H1 (cell line): ENCODE measurements around the gene RALGAPA1. TPM values are rescaled to one million over a fixed set of nuclear protein-coding genes. Genes with fewer than 3 reads are reported as not detected.
A peak's percentile ranks its signal among the peaks of the same experiment; 100 is the strongest.

Experiments used
- CTCF ChIA-PET: fragments of 300-600 bp; sonication (Branson Sonifier 250); formaldehyde crosslinking; loops from one replicate; lab custom pipeline; 2021; ENCODE audit not compliant: partially characterized antibody; lab: Charles Lee
- POLR2A ChIA-PET: fragments of 300-600 bp; sonication (Branson Sonifier 250); formaldehyde crosslinking; loops from one replicate; lab custom pipeline; 2021; ENCODE audit warnings: inconsistent platforms; ENCODE audit not compliant: partially characterized antibody; lab: Charles Lee
- DNase-seq, 2 experiments: peaks; one replicate each; pipeline versions ENCODE4 v3.0.0 to v3.0.0-alpha.2; 2010 to 2022; ENCODE audit warnings: low spot score in 2 of 2, low read depth in 1 of 2, mixed read lengths in 1 of 2
- FAIRE-seq: peaks from 2 replicates; lab custom pipeline; 2011; peaks lifted over from hg19 to GRCh38; lab: Jason Lieb, UNC
- H2AFZ ChIP-seq: 2 replicates; pipeline ENCODE4 v1.8.1; 2012; ENCODE audit warnings: low read length, inconsistent platforms
- H2AK5ac ChIP-seq: 2 replicates; pipeline ENCODE4 v1.6.1; 2013; ENCODE audit warnings: low read depth, low read length
- H2BK120ac ChIP-seq: replicated peaks from 2 replicates; pipeline ENCODE3; 2013; ENCODE audit warnings: low read depth, low read length, inconsistent platforms
- H2BK12ac ChIP-seq: 2 replicates; pipeline ENCODE4 v1.6.1; 2013; ENCODE audit warnings: low read depth, low read length
- H2BK15ac ChIP-seq: 2 replicates; pipeline ENCODE4 v1.6.1; 2013; ENCODE audit warnings: low read length
- H2BK20ac ChIP-seq: 2 replicates; pipeline ENCODE4 v1.6.1; 2013; ENCODE audit warnings: low read length
- H2BK5ac ChIP-seq: 2 replicates; pipeline ENCODE4 v1.6.1; 2013; ENCODE audit warnings: low read depth, low read length
- H3K14ac ChIP-seq: 2 replicates; pipeline ENCODE4 v1.6.1; 2013; ENCODE audit warnings: inconsistent platforms; ENCODE audit not compliant: insufficient read length
- H3K18ac ChIP-seq: 2 replicates; pipeline ENCODE4 v1.6.1; 2013; ENCODE audit warnings: low read length; ENCODE audit errors: extremely low read depth
- H3K23ac ChIP-seq: 2 replicates; pipeline ENCODE4 v1.6.1; 2013; ENCODE audit warnings: inconsistent platforms; ENCODE audit not compliant: insufficient read length
- H3K23me2 ChIP-seq: 2 replicates; pipeline ENCODE4 v1.6.1; 2013; ENCODE audit warnings: low read depth, low read length
- H3K27ac ChIP-seq: 2 replicates; pipeline ENCODE4 v1.6.1; 2011; ENCODE audit warnings: low read depth, low read length, inconsistent platforms
- H3K27me3 ChIP-seq, 4 experiments: replicated peaks in 1 of 4; 1 replicate in 1 of 4; 2 replicates in 3 of 4; pipeline versions ENCODE4 v1.6.1 to v1.8.1; 2011 to 2013; ENCODE audit warnings: low read length in 3 of 4, mild to moderate bottlenecking in 3 of 4, inconsistent platforms in 2 of 4, mixed read lengths in 2 of 4, moderate library complexity in 1 of 4; ENCODE audit not compliant: control insufficient read depth in 3 of 4, insufficient read depth in 3 of 4; ENCODE audit errors: extremely low read depth in 1 of 4
- H3K36me3 ChIP-seq, 4 experiments: 2 replicates each; pipeline versions ENCODE4 v1.6.1 to v1.8.1; 2011 to 2013; ENCODE audit warnings: mild to moderate bottlenecking in 4 of 4, low read length in 3 of 4, moderate library complexity in 2 of 4, control low read depth in 1 of 4, inconsistent platforms in 1 of 4; ENCODE audit not compliant: insufficient read depth in 4 of 4, control insufficient read depth in 2 of 4
- H3K4ac ChIP-seq: replicated peaks from 2 replicates; pipeline ENCODE3; 2013; ENCODE audit warnings: low read length, low read depth, mixed read lengths, inconsistent platforms; ENCODE audit not compliant: insufficient read length
- H3K4me1 ChIP-seq, 4 experiments: replicated peaks in 1 of 4; 1 replicate in 1 of 4; 2 replicates in 3 of 4; pipeline versions ENCODE4 v1.6.1 to v1.8.1; 2011 to 2013; ENCODE audit warnings: low read length in 3 of 4, inconsistent platforms in 2 of 4, mixed read lengths in 1 of 4; ENCODE audit not compliant: insufficient read depth in 4 of 4, control insufficient read depth in 3 of 4
- H3K4me2 ChIP-seq, 2 experiments: 2 replicates each; pipeline versions ENCODE4 v1.6.1 to v1.8.1; 2011 to 2013; ENCODE audit warnings: low read depth in 2 of 2, low read length in 2 of 2, control low read depth in 1 of 2, inconsistent platforms in 1 of 2, mild to moderate bottlenecking in 1 of 2; ENCODE audit not compliant: insufficient read depth in 1 of 2
- H3K4me3 ChIP-seq, 4 experiments: fragments of 200-600, 300-600 bp in 1 of 4; sonication (generic), shearing (Covaris generic), sonication (Bioruptor Twin) in 1 of 4; 2 replicates each; pipeline versions ENCODE4 v1.5.1 to v1.8.1; 2011 to 2016; ENCODE audit warnings: low read length in 4 of 4, low read depth in 3 of 4, control low read depth in 2 of 4, inconsistent platforms in 2 of 4, mild to moderate bottlenecking in 2 of 4, mixed read lengths in 1 of 4, moderate library complexity in 1 of 4; ENCODE audit not compliant: insufficient read depth in 2 of 4; ENCODE audit errors: extremely low read depth in 1 of 4
- H3K56ac ChIP-seq: replicated peaks from 2 replicates; pipeline ENCODE3; 2013; ENCODE audit warnings: low read depth, mild to moderate bottlenecking, mixed read lengths, low read length, inconsistent platforms; ENCODE audit not compliant: insufficient read length
- H3K79me1 ChIP-seq: 2 replicates; pipeline ENCODE4 v1.6.1; 2013; ENCODE audit warnings: low read depth, low read length, control low read depth
- H3K79me2 ChIP-seq, 2 experiments: 2 replicates each; pipeline versions ENCODE4 v1.6.1 to v1.8.1; 2012 to 2013; ENCODE audit warnings: low read length in 2 of 2, mild to moderate bottlenecking in 2 of 2, inconsistent platforms in 1 of 2; ENCODE audit not compliant: insufficient read depth in 2 of 2, control insufficient read depth in 1 of 2
- H3K9ac ChIP-seq, 4 experiments: replicated peaks in 1 of 4; 1 replicate in 1 of 4; 2 replicates in 3 of 4; pipeline versions ENCODE4 v1.6.1 to v1.8.1; 2011 to 2013; ENCODE audit warnings: low read depth in 3 of 4, low read length in 3 of 4, control low read depth in 2 of 4, mild to moderate bottlenecking in 2 of 4, moderate library complexity in 2 of 4, inconsistent platforms in 1 of 4; ENCODE audit errors: extremely low read depth in 1 of 4
- H3K9me3 ChIP-seq, 2 experiments: 2 replicates each; pipeline versions ENCODE4 v1.6.1 to v1.8.1; 2012 to 2013; ENCODE audit warnings: mild to moderate bottlenecking in 2 of 2, moderate library complexity in 2 of 2, control low read depth in 1 of 2, inconsistent platforms in 1 of 2, low read depth in 1 of 2, low read length in 1 of 2, mixed read lengths in 1 of 2; ENCODE audit not compliant: insufficient read depth in 2 of 2
- H4K20me1 ChIP-seq, 2 experiments: replicated peaks in 1 of 2; 2 replicates each; pipeline versions ENCODE3 to v1.8.1; 2011 to 2013; ENCODE audit warnings: inconsistent platforms in 2 of 2, low read length in 2 of 2, mild to moderate bottlenecking in 1 of 2; ENCODE audit not compliant: insufficient read depth in 2 of 2, control insufficient read depth in 1 of 2
- H4K5ac ChIP-seq: 2 replicates; pipeline ENCODE4 v1.6.1; 2013; ENCODE audit warnings: low read length, low read depth, mixed read lengths, inconsistent platforms; ENCODE audit not compliant: insufficient read length
- H4K8ac ChIP-seq: 2 replicates; pipeline ENCODE4 v1.8.0; 2013; ENCODE audit warnings: mild to moderate bottlenecking, moderate library complexity, low read length, inconsistent platforms; ENCODE audit not compliant: insufficient read depth; ENCODE audit errors: extremely low read depth
- H4K91ac ChIP-seq: replicated peaks from 2 replicates; pipeline ENCODE3; 2013; ENCODE audit warnings: low read length, mixed read lengths, inconsistent platforms; ENCODE audit not compliant: insufficient read length
- CBX8 ChIP-seq: fragments of 300-800, 300-1000 bp; sonication (generic); IDR thresholded peaks from 2 replicates; pipeline ENCODE4 v1.7.1; 2016; ENCODE audit warnings: low read depth, low read length, borderline replicate concordance
- EGR1 ChIP-seq: IDR thresholded peaks from 2 replicates; pipeline ENCODE4 v1.6.1; 2011; ENCODE audit warnings: low read depth, low read length, borderline replicate concordance
- GABPA ChIP-seq: IDR thresholded peaks from 2 replicates; pipeline ENCODE4 v1.6.1; 2011; ENCODE audit warnings: mild to moderate bottlenecking, low read length, moderate library complexity, borderline replicate concordance; ENCODE audit not compliant: insufficient read depth
- JUND ChIP-seq: IDR thresholded peaks from 2 replicates; pipeline ENCODE4 v1.6.1; 2011; ENCODE audit warnings: mild to moderate bottlenecking, improper control_type of control experiment, low read length
- KDM1A ChIP-seq: fragments of 200-600, 300-600 bp; sonication (generic); IDR thresholded peaks from 2 replicates; pipeline ENCODE4 v1.7.1; 2016; ENCODE audit warnings: mild to moderate bottlenecking, low read length, borderline replicate concordance
- SIX5 ChIP-seq: IDR thresholded peaks from 2 replicates; pipeline ENCODE4 v1.6.1; 2011; ENCODE audit warnings: mild to moderate bottlenecking, low read depth, low read length
- SP2 ChIP-seq: IDR thresholded peaks from 2 replicates; pipeline ENCODE4 v1.6.1; 2012; ENCODE audit warnings: mild to moderate bottlenecking, low read length, inconsistent platforms
- TAF7 ChIP-seq: optimal IDR thresholded peaks from 2 replicates; pipeline ENCODE3; 2011; ENCODE audit warnings: low read depth, mild to moderate bottlenecking, inconsistent platforms, low read length, moderate library complexity, borderline replicate concordance
- ZNF274 ChIP-seq: IDR thresholded peaks from 2 replicates; pipeline ENCODE4 v1.7.0; 2012; ENCODE audit warnings: low read length, borderline replicate concordance; ENCODE audit errors: extremely low read depth
- WGBS, 2 experiments: shearing (Covaris generic) in 1 of 2; methylation state at CpG; one replicate each; pipeline versions ENCODE4 v1.1.6 to v1.1.7; 2013 to 2015; ENCODE audit warnings: low lambda C conversion rate in 2 of 2, mixed read lengths in 2 of 2, inconsistent platforms in 1 of 2, low coverage in 1 of 2, missing lambda C conversion rate in 1 of 2; ENCODE audit not compliant: insufficient replicate concordance in 2 of 2, insufficient coverage in 1 of 2, insufficient read length in 1 of 2; ENCODE audit errors: extremely low coverage in 1 of 2, missing lambda C conversion rate in 1 of 2; 5-methylcytosine and 5-hydroxymethylcytosine counted together
- polyA plus RNA-seq, 7 experiments: library from polyadenylated mRNA; depleted of rRNA in 3 of 7; stranded (reverse) in 5 of 7; unstranded in 2 of 7; fragments of >200 nt in 5 of 7; fragments of 200-250 nt in 2 of 7; gene quantifications; 1 replicate in 5 of 7; 2 replicates in 1 of 7; 4 replicates in 1 of 7; pipeline versions ENCODE4 v1.2.1 to v1.2.3, GENCODE V29; 2011 to 2013; ENCODE audit warnings: missing spikeins in 2 of 7, mixed read lengths in 2 of 7
- total RNA-seq: library from RNA; stranded (reverse); fragmentation: NEBNext Ultra II Directional; extraction: Animal tissue kit (Norgen Biotek cat#: 25700); gene quantifications from 2 replicates; pipeline ENCODE4 v1.2.1, GENCODE V29; 2021
- TF ChIP-seq, protein P1 (sequence below): IDR thresholded peaks from 2 replicates; pipeline ENCODE4 v1.6.1; 2012; ENCODE audit warnings: low read length, inconsistent platforms

RALGAPA1 gene
- total and polyA plus RNA-seq, 2 of the 8 experiments (the other 6 are each of a cell fraction or from before 2014, with no cell fraction given): 4.2 to 26.7 TPM

DNA sequence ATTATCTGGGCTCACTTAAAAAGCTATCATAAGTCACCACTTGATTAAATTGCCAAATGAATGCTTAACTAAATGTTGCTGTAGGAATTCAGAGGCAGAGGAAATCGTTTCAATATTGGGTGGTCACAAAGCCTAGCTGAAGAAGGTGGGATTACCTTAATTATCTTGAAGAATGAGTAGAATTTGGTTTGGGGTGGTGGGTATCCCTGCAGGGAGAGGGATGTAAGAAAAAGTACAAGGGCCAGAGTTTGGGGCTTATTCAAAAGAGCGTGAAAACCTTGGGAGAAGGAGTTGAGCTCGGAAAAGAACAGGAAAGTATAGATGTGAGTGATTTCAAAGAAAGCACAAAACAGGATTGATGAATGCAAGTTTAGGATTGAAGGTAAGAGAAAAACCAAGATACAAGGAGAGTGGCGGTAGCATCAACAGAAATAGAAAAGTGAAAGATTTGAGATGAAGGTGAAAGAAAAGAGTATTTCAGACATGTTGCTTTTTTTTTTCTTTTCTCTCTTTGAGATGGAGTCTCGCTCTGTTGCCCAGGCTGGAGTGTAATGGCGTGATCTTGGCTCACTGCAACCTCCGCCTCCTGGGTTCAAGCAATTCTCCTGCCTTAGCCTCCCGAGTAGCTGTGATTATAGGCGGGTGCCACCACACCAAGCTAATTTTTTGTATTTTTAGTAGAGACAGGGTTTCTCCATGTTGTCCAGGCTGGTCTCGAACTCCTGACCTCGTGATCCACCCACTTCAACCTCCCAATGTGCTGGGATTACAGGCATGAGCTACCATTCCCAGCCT, 18.8 kb upstream of the RALGAPA1 start:
- H3K79me1 ChIP-seq: peaks cover 2% of the 10 kb centered on the region; the same call in 1 of the 2 replicates
- no peaks in the 10 kb centered on the region for H3K9me3 ChIP-seq
- H2BK12ac ChIP-seq: no peak overlapping the region
- DNase-seq: no peak
- POLR2A ChIA-PET: no interaction called here
- peaks cover 0 to 6% (median 3%) of the 10 kb centered on the region in 4 experiments; a peak in 2 of 8 replicates for H3K36me3 ChIP-seq
- no peak overlapping the region for H4K91ac ChIP-seq
- H3K23me2 ChIP-seq: peaks cover 6% of the 10 kb centered on the region; the same call in 1 of the 2 replicates
- no peak overlapping the region for H4K5ac ChIP-seq
- H4K8ac ChIP-seq: no peak overlapping the region
- no peak overlapping the region for H3K56ac ChIP-seq
- peak overlapping the region in 3 of 4 experiments; percentile 88 to 90 (median 89); a peak in 6 of 8 replicates for H3K4me3 ChIP-seq
- H3K9ac ChIP-seq: no peak overlapping the region; a peak in 1 of 7 replicates
- WGBS, 2 experiments: 86% methylated on average over 11 of the region's 11 CpGs; no CpG with 5 or more reads in 1 of the 2 experiments
- no peak overlapping the region for H2BK120ac ChIP-seq
- H3K4me1 ChIP-seq: peaks cover 0 to 3% (median 0%) of the 10 kb centered on the region in 4 experiments; a peak in 3 of 7 replicates
- peaks cover 0 to 26% of the 10 kb centered on the region in 2 experiments; a peak in 2 of 4 replicates for H3K79me2 ChIP-seq
- H4K20me1 ChIP-seq: peaks cover 0 to 1% of the 10 kb centered on the region in 2 experiments
- no peak overlapping the region for H3K14ac ChIP-seq
- H3K27me3 ChIP-seq: no peaks in the 10 kb centered on the region
- no peak for FAIRE-seq
- H2BK20ac ChIP-seq: no peak overlapping the region
- H3K27ac ChIP-seq: no peak overlapping the region
- H2AK5ac ChIP-seq: no peak overlapping the region
- no peak overlapping the region for H2BK15ac ChIP-seq
- no peak overlapping the region for H2AFZ ChIP-seq
- no peak overlapping the region for H3K4ac ChIP-seq
- peak overlapping the region; percentile 46 to 78 for H3K4me2 ChIP-seq
- CTCF ChIA-PET: interaction anchor here (0.6 to 2.9 kb wide), 4 partner anchors 10 to 242 kb away, joined by 4 to 18 read pairs (median 5); no protein-coding TSS in a partner anchor
- no peak overlapping the region for H3K23ac ChIP-seq
- H3K18ac ChIP-seq: no peak overlapping the region
- no peak overlapping the region for H2BK5ac ChIP-seq
- TF ChIP-seq CBX8 (no peak), JUND (no peak), SIX5 (no peak), ZNF274 (no peak), TAF7 (no peak), EGR1 (no peak), KDM1A (no peak), SP2 (no peak), GABPA (no peak)
- TF ChIP-seq, protein P1, sequence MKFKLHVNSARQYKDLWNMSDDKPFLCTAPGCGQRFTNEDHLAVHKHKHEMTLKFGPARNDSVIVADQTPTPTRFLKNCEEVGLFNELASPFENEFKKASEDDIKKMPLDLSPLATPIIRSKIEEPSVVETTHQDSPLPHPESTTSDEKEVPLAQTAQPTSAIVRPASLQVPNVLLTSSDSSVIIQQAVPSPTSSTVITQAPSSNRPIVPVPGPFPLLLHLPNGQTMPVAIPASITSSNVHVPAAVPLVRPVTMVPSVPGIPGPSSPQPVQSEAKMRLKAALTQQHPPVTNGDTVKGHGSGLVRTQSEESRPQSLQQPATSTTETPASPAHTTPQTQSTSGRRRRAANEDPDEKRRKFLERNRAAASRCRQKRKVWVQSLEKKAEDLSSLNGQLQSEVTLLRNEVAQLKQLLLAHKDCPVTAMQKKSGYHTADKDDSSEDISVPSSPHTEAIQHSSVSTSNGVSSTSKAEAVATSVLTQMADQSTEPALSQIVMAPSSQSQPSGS: no peak
